Chondrocyte (in vitro differentiated cells): ENCODE data around the gene GPR142. TPM values are rescaled to one million over a fixed set of nuclear protein-coding genes. Genes with fewer than 3 reads are reported as not detected.

Experiments used
- DNase-seq: peaks from one replicate; pipeline ENCODE4 v3.0.0; 2021; ENCODE audit warnings: mixed read lengths, low spot score
- H3K27ac Mint-ChIP-seq: one replicate; pipeline ENCODE4 v1.8.0; 2021; ENCODE audit warnings: mild to moderate bottlenecking, moderate library complexity, mixed read lengths; ENCODE audit not compliant: unreplicated experiment
- H3K27me3 Mint-ChIP-seq: 2 replicates; pipeline ENCODE4 v1.8.0; 2021; ENCODE audit warnings: low read depth, mixed read lengths
- H3K36me3 Mint-ChIP-seq: 2 replicates; pipeline ENCODE4 v1.8.0; 2021; ENCODE audit warnings: low read depth, mixed read lengths
- H3K4me1 Mint-ChIP-seq: 2 replicates; pipeline ENCODE4 v1.8.0; 2021; ENCODE audit warnings: low read depth, mild to moderate bottlenecking, mixed read lengths
- H3K4me3 Mint-ChIP-seq: one replicate; pipeline ENCODE4 v1.8.0; 2021; ENCODE audit warnings: mild to moderate bottlenecking, moderate library complexity, mixed read lengths; ENCODE audit not compliant: unreplicated experiment
- H3K9me3 Mint-ChIP-seq: 2 replicates; pipeline ENCODE4 v1.8.0; 2021; ENCODE audit warnings: low read depth, mixed read lengths
- CTCF ChIP-seq: fragments of 200-600 bp; sonication (generic); IDR thresholded peaks from 2 replicates; pipeline ENCODE4 v1.5.0; 2021; ENCODE audit warnings: antibody characterized with exemption, mild to moderate bottlenecking, moderate library complexity
- total RNA-seq: library from RNA; stranded (reverse); gene quantifications from 3 replicates; pipeline ENCODE4 v1.2.1, GENCODE V29; 2021

The GPR142 gene
- total RNA-seq, 1 donor from 2014 or later, result not detected

DNA sequence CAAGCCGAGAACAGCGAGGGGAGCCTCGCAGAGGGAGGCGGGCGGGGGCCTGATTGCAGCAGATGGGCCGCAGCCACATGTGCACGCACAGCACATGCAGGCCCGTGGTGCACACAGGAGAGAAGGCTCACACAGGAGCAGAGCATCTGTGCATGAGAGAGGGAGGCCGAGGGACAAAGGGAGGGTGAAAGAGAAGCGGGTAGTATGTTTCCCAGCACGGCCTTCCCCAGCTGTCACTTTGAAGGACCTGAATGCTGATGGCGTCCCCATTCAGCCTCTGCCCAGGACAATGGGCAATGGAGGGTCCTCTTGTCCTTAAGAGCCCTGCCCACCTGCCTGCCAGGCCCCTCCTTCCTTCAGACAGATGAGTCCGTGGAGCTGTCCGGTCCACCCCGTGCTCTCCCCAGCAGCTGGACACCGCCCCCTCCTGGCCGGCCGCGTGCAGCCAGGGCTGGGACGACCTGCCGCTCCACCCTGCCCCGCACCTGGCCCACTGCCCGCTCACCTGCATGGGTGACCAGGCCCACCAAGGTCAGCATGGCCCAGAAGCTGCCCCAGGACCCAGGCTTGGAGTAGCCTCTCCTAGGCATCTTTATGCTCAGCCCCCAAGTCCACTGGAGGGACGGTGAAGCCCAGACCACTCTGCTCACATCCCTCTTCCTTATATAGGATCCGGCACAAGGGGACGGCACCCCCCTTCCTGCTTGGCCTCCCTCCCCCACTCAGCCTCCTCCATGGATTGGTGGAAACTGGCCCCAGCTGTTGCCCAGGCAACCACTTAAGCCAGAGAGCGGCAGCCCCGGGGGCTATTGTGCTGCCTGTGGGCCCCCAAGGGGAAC lies 5.9 kb upstream of the GPR142 start, which contains the start of gene BTBD17:
TSS of gene BTBD17 (minus strand) at position 639 of the 839 bp plus-strand sequence. CDS start at position 590, 49 bp downstream.
- H3K27ac Mint-ChIP-seq, result no peak within 1 kb of the TSS
- H3K27me3 Mint-ChIP-seq, result peaks cover 47% of the 10 kb centered on the region
- H3K4me3 Mint-ChIP-seq, result no peak within 1 kb of the TSS
- peak; percentile 80 for TF ChIP-seq CTCF
- no peaks in the 10 kb centered on the region for H3K9me3 Mint-ChIP-seq
- no peaks in the 10 kb centered on the region for H3K4me1 Mint-ChIP-seq
- H3K36me3 Mint-ChIP-seq, result no peaks in the 10 kb centered on the region
- DNase-seq, result no peak

- Mint-ChIP-seq H3K27me3 (peaks cover 49% of the 10 kb centered on the region), H3K27ac (no peak overlapping the region)
- DNase-seq, result no peak
Observed at GRCh38 chr17:74362069-74362405, 5.3 kb upstream of the GPR142 start.

DNA sequence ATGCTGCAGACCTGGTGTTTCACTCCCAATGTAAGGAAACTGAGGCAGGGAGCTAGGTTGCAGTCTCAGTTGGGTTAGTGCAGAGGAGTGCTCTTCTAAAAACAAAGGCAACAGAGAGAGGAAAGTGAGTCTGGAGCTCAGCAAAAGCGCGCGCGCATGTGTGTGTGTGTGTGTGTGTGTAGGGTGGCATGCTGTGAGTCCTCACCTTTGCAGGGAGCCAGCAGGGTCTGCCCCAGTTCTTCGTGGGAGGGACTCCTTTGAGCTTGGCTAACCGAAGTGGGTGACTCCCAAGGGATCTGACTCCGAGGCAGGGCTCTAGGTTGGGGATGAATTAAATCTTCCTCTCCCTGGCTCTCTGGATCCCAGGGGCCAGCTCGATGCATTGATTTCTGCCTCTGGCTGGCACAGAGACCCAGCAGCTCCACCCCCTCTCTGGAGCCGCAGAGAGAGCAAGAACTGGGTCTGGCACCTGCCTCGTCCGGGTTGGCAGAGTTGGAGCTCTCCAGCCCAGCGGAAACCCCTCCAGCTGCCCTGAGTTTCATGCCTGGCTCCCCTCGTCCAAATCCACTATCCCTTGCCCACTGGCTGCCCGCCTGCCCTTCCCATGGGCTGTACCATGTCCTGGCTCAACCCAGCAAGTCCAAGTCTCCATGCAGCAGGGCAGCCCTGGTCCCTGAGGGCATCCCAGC lies 4.4 kb upstream of the GPR142 start:
- Mint-ChIP-seq H3K9me3 (no peaks in the 10 kb centered on the region), H3K27ac (no peak overlapping the region), H3K27me3 (peaks cover 51% of the 10 kb centered on the region), H3K36me3 (no peaks in the 10 kb centered on the region), H3K4me3 (no peak overlapping the region), H3K4me1 (no peaks in the 10 kb centered on the region)
- DNase-seq, result no peak
- TF ChIP-seq CTCF, result no peak

More at GRCh38 chr17:74362069-74362405, 5.3 kb upstream of the GPR142 start:
- Mint-ChIP-seq H3K36me3 (no peaks in the 10 kb centered on the region), H3K4me3 (no peak overlapping the region), H3K9me3 (no peaks in the 10 kb centered on the region), H3K4me1 (no peaks in the 10 kb centered on the region)
- no peak for TF ChIP-seq CTCF

DNA sequence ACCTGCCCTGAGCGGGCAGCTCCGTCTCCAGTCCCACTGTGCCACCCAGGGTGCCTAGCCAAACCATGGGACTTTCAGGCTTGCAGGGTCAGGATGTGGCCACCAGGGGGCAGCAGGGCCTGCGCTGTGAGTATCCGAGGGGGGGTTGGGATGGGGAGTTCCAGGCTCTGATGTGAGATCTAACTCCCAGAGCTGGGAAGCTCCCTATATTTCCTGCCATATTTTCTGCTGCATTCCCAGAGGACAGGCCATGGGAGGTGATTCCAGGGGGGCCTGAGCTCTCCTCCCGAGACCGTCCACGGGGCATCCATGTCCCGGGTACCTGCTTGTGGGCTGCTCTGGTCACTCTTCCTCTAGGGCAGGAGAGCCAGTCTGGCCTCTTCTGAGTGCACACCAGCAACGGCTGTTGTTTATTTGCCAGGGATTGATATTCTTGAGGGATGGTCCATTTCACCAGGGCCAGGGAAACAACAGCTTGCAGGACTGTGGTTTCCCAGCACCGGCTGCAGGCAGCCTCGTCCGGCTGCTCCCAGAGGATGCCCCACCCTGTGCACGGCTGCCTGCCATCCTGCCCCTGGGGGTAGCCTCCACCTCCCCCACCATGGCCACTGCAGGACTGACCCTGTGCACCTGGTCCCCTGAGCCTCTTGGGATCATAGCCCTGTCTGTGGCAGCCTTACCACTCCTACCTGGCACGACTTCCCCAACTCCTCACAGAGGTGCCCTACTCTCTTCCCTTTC lies 1.2 kb downstream of the GPR142 start:
- Mint-ChIP-seq H3K36me3 (no peaks in the 10 kb centered on the region), H3K4me3 (no peak overlapping the region), H3K4me1 (no peaks in the 10 kb centered on the region), H3K9me3 (no peaks in the 10 kb centered on the region), H3K27me3 (peaks cover 37% of the 10 kb centered on the region), H3K27ac (no peak overlapping the region)
- DNase-seq, result no peak
- TF ChIP-seq CTCF, result peak; percentile 91

DNA sequence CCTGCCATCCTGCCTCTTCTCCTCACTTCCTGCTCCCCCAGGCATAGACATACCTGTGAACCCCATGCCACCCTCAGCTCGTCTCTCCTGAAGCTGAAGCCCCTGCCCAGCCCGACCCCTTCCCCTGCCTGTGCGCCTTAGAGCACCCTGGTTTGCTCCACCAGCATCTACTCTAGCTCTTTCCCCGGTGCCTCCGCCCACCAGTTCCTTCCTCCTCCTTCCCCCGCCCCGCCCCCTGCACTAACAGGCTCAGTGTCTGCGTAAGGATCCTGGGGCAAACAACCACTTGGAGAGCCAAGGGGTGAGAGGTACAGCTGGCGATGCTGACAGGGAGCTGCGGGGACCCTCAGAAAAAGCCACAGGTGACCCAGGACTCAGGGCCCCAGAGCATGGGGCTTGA lies 1.9 kb downstream of the GPR142 start:
- TF ChIP-seq CTCF, result no peak
- no peak overlapping the region for H3K27ac Mint-ChIP-seq
- H3K27me3 Mint-ChIP-seq, result peaks cover 37% of the 10 kb centered on the region
- no peaks in the 10 kb centered on the region for H3K36me3 Mint-ChIP-seq
- no peaks in the 10 kb centered on the region for H3K9me3 Mint-ChIP-seq
- H3K4me1 Mint-ChIP-seq, result no peaks in the 10 kb centered on the region
- DNase-seq, result no peak
- H3K4me3 Mint-ChIP-seq, result no peak overlapping the region
